EL (cell line): Measurements from ENCODE around the gene GLMP.

Source experiments
- DNase-seq: peaks from one replicate; pipeline ENCODE4 v3.0.0-alpha.2; 2016

The GLMP gene

GRCh38 chr1:156246781-156247459 lies 48.6 kb downstream of the GLMP start:
- no peak for DNase-seq

GRCh38 chr1:156246241-156246780 lies 49.2 kb downstream of the GLMP start:
- DNase-seq: no peak

GRCh38 chr1:156245451-156246232 lies 49.8 kb downstream of the GLMP start:
- peak; percentile 22 for DNase-seq

GRCh38 chr1:156244712-156245111 lies 50.8 kb downstream of the GLMP start:
- DNase-seq: no peak

GRCh38 chr1:156244126-156244525 lies 51.4 kb downstream of the GLMP start:
- no peak for DNase-seq

- DNase-seq: no peak
Measured at GRCh38 chr1:156242738-156243137, 52.7 kb downstream of the GLMP start.
